Cardiac muscle cell (in vitro differentiated cells and primary cell): Measurements from ENCODE around the gene FGGY. TPM values are rescaled to one million over a fixed set of nuclear protein-coding genes. Genes with fewer than 3 reads are reported as not detected.

Experiments
- DNase-seq, 2 donors: peaks; one replicate each; pipeline versions ENCODE4 v3.0.0 to v3.0.0-alpha.2; 2010 to 2017; ENCODE audit warnings: low read depth in 1 of 2, low spot score in 1 of 2
- H3K27ac ChIP-seq: fragments of 200-600 bp; sonication (generic); 2 replicates; pipeline ENCODE4 v1.5.1; 2016
- H3K27me3 ChIP-seq: fragments of 200-600 bp; sonication (generic); 2 replicates; pipeline ENCODE4 v1.6.0; 2016; ENCODE audit warnings: control low read depth
- H3K36me3 ChIP-seq: fragments of 200-600 bp; sonication (generic); 2 replicates; pipeline ENCODE4 v1.5.1; 2016; ENCODE audit warnings: control low read depth
- H3K4me1 ChIP-seq: fragments of 200-600 bp; sonication (generic); 2 replicates; pipeline ENCODE4 v1.8.1; 2017; ENCODE audit warnings: low read depth, mild to moderate bottlenecking, mixed run types
- H3K4me3 ChIP-seq: fragments of 200-600 bp; sonication (generic); 2 replicates; pipeline ENCODE4 v1.5.1; 2016; ENCODE audit warnings: mild to moderate bottlenecking
- H3K9me3 ChIP-seq: fragments of 200-600 bp; sonication (generic); 2 replicates; pipeline ENCODE4 v1.5.1; 2017; ENCODE audit warnings: low read depth, mild to moderate bottlenecking, control low read depth
- CTCF ChIP-seq: IDR thresholded peaks from 2 replicates; pipeline ENCODE4 v1.5.1; 2012; ENCODE audit warnings: low read depth, mild to moderate bottlenecking, low read length
- polyA plus RNA-seq: library from polyadenylated mRNA; unstranded; fragments of >200 nt; fragmentation: Nextera tagmentation; extraction: Ambion mirVana; gene quantifications from 2 replicates; pipeline ENCODE4 v1.2.1, GENCODE V29; 2016
- total RNA-seq: library from RNA; depleted of rRNA; stranded (reverse); fragments of >200 nt; gene quantifications from 2 replicates; pipeline ENCODE4 v1.2.3, GENCODE V29; 2016

Gene FGGY
- total and polyA plus RNA-seq, 2 experiments from 2014 or later, result 9.8 to 14.5 TPM

GRCh38 chr1:59261537-59261936, 35.4 kb upstream of the FGGY start:
- no peak for TF ChIP-seq CTCF
- Histone ChIP-seq H3K27ac (no peak overlapping the region), H3K27me3 (no peaks in the 10 kb centered on the region), H3K9me3 (no peaks in the 10 kb centered on the region), H3K4me1 (no peaks in the 10 kb centered on the region), H3K4me3 (no peak overlapping the region), H3K36me3 (no peaks in the 10 kb centered on the region)
- DNase-seq, result peak in 1 of 2 donors; percentile 63

DNA sequence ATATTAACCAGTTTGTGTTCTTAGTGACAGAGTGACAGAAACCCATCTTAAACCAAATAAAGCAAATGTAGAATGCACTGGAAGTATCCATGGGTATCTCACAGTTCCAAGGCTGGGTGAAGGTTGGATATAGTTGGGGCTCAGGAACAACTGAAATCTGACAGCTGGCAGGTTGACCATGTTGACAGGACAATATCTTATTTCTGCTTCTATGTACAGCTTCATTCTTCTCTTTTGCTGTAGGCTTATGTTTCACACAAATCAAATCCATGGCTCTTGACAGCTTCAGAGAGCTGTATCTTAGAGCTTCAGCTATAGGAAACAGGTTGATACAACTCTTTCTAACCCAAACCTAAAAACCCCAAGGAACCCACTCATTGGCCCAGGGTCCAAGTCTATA, 34.3 kb upstream of the FGGY start:
- H3K36me3 ChIP-seq, result no peaks in the 10 kb centered on the region
- H3K4me3 ChIP-seq, result no peak overlapping the region
- H3K4me1 ChIP-seq, result no peaks in the 10 kb centered on the region
- no peak for TF ChIP-seq CTCF
- no peaks in the 10 kb centered on the region for H3K9me3 ChIP-seq
- DNase-seq, result no peak
- H3K27ac ChIP-seq, result no peak overlapping the region
- H3K27me3 ChIP-seq, result no peaks in the 10 kb centered on the region

DNA sequence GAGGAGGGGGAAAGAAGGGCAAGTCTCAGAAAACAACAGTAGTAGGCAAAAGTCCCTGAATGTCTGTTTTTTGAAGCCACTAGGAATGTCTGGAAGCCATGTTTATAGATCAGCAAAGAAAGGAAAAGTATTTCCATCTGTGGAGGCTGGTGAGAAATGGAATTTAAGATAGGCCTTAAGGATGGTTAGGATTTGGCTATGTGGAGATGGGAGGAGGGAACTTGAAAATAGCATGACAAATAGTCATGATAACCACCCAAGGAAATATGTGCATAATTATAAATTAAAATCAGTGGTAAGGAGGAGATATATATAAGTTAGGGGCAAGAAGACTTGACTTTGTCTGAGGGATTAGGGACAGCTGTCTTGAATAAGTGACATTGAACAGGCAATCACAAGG, 33.8 kb upstream of the FGGY start:
- TF ChIP-seq CTCF, result no peak
- H3K27ac ChIP-seq, result no peak overlapping the region
- H3K4me1 ChIP-seq, result no peaks in the 10 kb centered on the region
- H3K27me3 ChIP-seq, result no peaks in the 10 kb centered on the region
- H3K4me3 ChIP-seq, result no peak overlapping the region
- no peak for DNase-seq
- H3K9me3 ChIP-seq, result no peaks in the 10 kb centered on the region
- H3K36me3 ChIP-seq, result no peaks in the 10 kb centered on the region

GRCh38 chr1:59265622-59266021, 31.3 kb upstream of the FGGY start:
- no peak for TF ChIP-seq CTCF
- Histone ChIP-seq H3K36me3 (no peaks in the 10 kb centered on the region), H3K4me1 (no peaks in the 10 kb centered on the region), H3K27me3 (no peaks in the 10 kb centered on the region), H3K27ac (no peak overlapping the region), H3K9me3 (no peaks in the 10 kb centered on the region), H3K4me3 (no peak overlapping the region)
- no peak for DNase-seq

- Histone ChIP-seq H3K27me3 (no peaks in the 10 kb centered on the region), H3K27ac (no peak overlapping the region), H3K4me1 (no peaks in the 10 kb centered on the region), H3K36me3 (no peaks in the 10 kb centered on the region), H3K4me3 (no peak overlapping the region), H3K9me3 (no peaks in the 10 kb centered on the region)
- peak in 1 of 2 donors; percentile 21 for DNase-seq
- TF ChIP-seq CTCF, result no peak
Measured at GRCh38 chr1:59266180-59266926, 30.5 kb upstream of the FGGY start.
